MM.1S (cell line): Measurements from ENCODE around the gene DACH1.

Experiments used
- DNase-seq: peaks from one replicate; pipeline ENCODE4 v3.0.0-alpha.2; 2015
- H2AFZ ChIP-seq: fragments of 300-600 bp; sonication (generic); 2 replicates; pipeline ENCODE4 v1.6.0; 2016; ENCODE audit warnings: antibody characterized with exemption, low read length
- H3F3A ChIP-seq: fragments of 300-600 bp; sonication (generic); 2 replicates; pipeline ENCODE4 v1.6.1; 2016; ENCODE audit warnings: mild to moderate bottlenecking, antibody characterized with exemption, low read length, moderate library complexity, mixed read lengths; ENCODE audit not compliant: insufficient read depth
- H3K27ac ChIP-seq: fragments of 300-600 bp; sonication (generic); 2 replicates; pipeline ENCODE4 v1.5.1; 2016; ENCODE audit warnings: mild to moderate bottlenecking, low read length
- H3K27me3 ChIP-seq: fragments of 300-600 bp; sonication (generic); replicated peaks from 2 replicates; pipeline ENCODE4 v1.6.0; 2016; ENCODE audit warnings: low read length; ENCODE audit not compliant: insufficient read depth
- H3K36me3 ChIP-seq: fragments of 300-600 bp; sonication (generic); replicated peaks from 2 replicates; pipeline ENCODE4 v1.6.1; 2016; ENCODE audit warnings: mild to moderate bottlenecking, low read length, mixed read lengths; ENCODE audit not compliant: insufficient read depth
- H3K4me1 ChIP-seq: fragments of 300-600 bp; sonication (generic); 2 replicates; pipeline ENCODE4 v1.6.1; 2016; ENCODE audit warnings: low read length, mixed read lengths
- H3K4me2 ChIP-seq: fragments of 300-600 bp; sonication (generic); 2 replicates; pipeline ENCODE4 v1.6.0; 2016; ENCODE audit warnings: low read depth, low read length
- H3K4me3 ChIP-seq: fragments of 300-600 bp; sonication (generic); 2 replicates; pipeline ENCODE4 v1.5.1; 2016; ENCODE audit warnings: low read length, mixed read lengths
- H3K79me2 ChIP-seq: fragments of 300-600 bp; sonication (generic); 2 replicates; pipeline ENCODE4 v1.6.1; 2016; ENCODE audit warnings: mixed run types, low read length, mixed read lengths
- H3K9ac ChIP-seq: fragments of 300-600 bp; sonication (generic); 2 replicates; pipeline ENCODE4 v1.6.1; 2016; ENCODE audit warnings: low read length, mixed read lengths
- H3K9me2 ChIP-seq: fragments of 300-600 bp; sonication (generic); replicated peaks from 2 replicates; pipeline ENCODE4 v1.6.1; 2016; ENCODE audit warnings: mild to moderate bottlenecking, low read length, mixed read lengths; ENCODE audit not compliant: insufficient read depth
- H3K9me3 ChIP-seq: fragments of 300-600 bp; sonication (generic); replicated peaks from 2 replicates; pipeline ENCODE4 v1.6.1; 2016; ENCODE audit warnings: mild to moderate bottlenecking, low read length, mixed read lengths; ENCODE audit not compliant: insufficient read depth
- H4K20me1 ChIP-seq: fragments of 300-600 bp; sonication (generic); 2 replicates; pipeline ENCODE4 v1.6.1; 2016; ENCODE audit warnings: mild to moderate bottlenecking, low read length, moderate library complexity, mixed read lengths; ENCODE audit not compliant: insufficient read depth
- EZH2 ChIP-seq: fragments of 300-600 bp; sonication (generic); optimal IDR thresholded peaks from 2 replicates; pipeline ENCODE3; 2017; ENCODE audit warnings: low read depth, mild to moderate bottlenecking, antibody characterized with exemption, low read length, mixed read lengths
- EZH2phosphoT487 ChIP-seq: fragments of 300-600 bp; sonication (generic); IDR thresholded peaks from 2 replicates; pipeline ENCODE4 v1.6.1; 2018; ENCODE audit warnings: antibody characterized with exemption, low read length
- TF ChIP-seq, protein P1 (sequence below): fragments of 300-600 bp; sonication (generic); IDR thresholded peaks from 2 replicates; pipeline ENCODE4 v1.5.1; 2016; ENCODE audit warnings: antibody characterized with exemption, low read length, mixed read lengths

The DACH1 gene

DNA sequence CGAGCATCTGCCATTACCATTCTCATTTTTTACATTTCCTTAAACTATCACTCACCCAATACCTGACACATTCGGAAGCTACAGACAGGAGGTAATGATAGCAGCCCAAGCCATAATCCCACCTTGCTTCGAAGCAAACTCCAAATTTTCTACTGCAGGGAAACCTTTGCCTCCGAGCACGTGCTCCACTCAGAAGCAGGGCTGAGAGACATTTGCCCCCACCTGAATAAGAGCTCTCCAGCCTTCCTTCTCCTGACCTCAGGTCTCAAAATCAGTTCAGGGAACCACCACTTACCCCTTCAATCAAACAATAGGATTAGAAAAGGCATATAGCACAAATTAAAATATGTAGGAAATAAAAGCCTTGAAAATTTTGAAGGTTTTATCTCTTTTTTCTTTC, 2.3 kb upstream of the DACH1 start:
- Histone ChIP-seq H3K4me2 (no peak overlapping the region), H3K79me2 (no peaks in the 10 kb centered on the region), H3K9me2 (no peaks in the 10 kb centered on the region), H3K9me3 (no peaks in the 10 kb centered on the region), H2AFZ (no peak overlapping the region), H3K4me3 (no peak overlapping the region), H3K36me3 (no peaks in the 10 kb centered on the region), H3K27me3 (no peaks in the 10 kb centered on the region), H4K20me1 (no peaks in the 10 kb centered on the region), H3F3A (no peaks in the 10 kb centered on the region), H3K4me1 (no peaks in the 10 kb centered on the region), H3K9ac (no peak overlapping the region), H3K27ac (no peak overlapping the region)
- TF ChIP-seq, protein P1, sequence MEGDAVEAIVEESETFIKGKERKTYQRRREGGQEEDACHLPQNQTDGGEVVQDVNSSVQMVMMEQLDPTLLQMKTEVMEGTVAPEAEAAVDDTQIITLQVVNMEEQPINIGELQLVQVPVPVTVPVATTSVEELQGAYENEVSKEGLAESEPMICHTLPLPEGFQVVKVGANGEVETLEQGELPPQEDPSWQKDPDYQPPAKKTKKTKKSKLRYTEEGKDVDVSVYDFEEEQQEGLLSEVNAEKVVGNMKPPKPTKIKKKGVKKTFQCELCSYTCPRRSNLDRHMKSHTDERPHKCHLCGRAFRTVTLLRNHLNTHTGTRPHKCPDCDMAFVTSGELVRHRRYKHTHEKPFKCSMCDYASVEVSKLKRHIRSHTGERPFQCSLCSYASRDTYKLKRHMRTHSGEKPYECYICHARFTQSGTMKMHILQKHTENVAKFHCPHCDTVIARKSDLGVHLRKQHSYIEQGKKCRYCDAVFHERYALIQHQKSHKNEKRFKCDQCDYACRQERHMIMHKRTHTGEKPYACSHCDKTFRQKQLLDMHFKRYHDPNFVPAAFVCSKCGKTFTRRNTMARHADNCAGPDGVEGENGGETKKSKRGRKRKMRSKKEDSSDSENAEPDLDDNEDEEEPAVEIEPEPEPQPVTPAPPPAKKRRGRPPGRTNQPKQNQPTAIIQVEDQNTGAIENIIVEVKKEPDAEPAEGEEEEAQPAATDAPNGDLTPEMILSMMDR: no peak
- no peak for DNase-seq

DNA sequence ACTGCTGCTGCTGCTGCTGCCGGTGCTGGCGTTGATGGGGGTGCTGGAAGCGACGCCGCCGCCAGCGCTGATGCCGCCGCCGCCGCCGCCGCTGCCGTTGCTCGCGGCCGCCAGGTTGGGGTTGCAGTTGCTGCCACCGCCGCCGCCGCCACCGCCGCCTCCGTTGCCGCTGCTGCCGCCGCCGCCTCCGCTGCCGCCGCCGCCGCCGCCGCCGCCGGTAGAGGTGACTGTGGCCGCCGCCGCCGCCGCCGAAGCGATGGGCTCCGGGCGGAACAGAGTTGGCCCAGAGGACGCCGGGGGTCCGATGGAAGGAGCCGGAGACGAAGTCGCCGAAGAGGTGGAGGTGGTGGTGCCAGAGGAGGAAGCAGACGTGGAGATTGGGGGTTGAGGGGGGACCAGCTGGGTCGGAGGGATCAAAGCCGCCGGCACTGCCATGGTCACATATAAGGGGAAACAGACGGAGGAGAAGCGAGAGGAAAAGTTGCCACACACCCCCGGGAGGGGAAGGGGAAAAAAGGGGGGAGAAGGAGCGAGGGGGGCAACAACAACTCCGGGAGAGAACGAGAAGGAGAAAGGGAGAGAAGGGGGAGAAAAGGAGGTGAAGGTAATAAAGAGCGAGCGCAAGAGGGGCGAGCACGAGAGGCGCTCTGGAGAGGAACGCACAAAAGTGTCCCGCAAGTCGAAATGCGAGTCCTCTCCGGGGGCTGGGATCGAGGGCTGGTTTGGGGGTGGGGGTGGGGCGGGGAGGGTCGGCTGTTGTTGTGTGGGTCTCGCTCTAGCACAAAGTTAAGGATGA, 471 bp downstream of the DACH1 start:
- no peaks in the 10 kb centered on the region for H3K9me2 ChIP-seq
- DNase-seq: peak; percentile 32
- no peak overlapping the region for H3K27ac ChIP-seq
- no peaks in the 10 kb centered on the region for H3K79me2 ChIP-seq
- H3K4me2 ChIP-seq: peak overlapping the region; percentile 68; the same call in 1 of the 2 replicates
- no peaks in the 10 kb centered on the region for H3F3A ChIP-seq
- no peaks in the 10 kb centered on the region for H4K20me1 ChIP-seq
- H3K4me1 ChIP-seq: no peaks in the 10 kb centered on the region
- H3K9ac ChIP-seq: peak overlapping the region; percentile 31; the same call in 1 of the 2 replicates
- no peaks in the 10 kb centered on the region for H3K36me3 ChIP-seq
- H3K4me3 ChIP-seq: peak overlapping the region; percentile 75
- H3K9me3 ChIP-seq: no peaks in the 10 kb centered on the region
- peak overlapping the region; percentile 72; the same call in 1 of the 2 replicates for H2AFZ ChIP-seq
- no peaks in the 10 kb centered on the region for H3K27me3 ChIP-seq
- TF ChIP-seq, protein P1: no peak
- TF ChIP-seq EZH2phosphoT487 (no peak), EZH2 (no peak)

DNA sequence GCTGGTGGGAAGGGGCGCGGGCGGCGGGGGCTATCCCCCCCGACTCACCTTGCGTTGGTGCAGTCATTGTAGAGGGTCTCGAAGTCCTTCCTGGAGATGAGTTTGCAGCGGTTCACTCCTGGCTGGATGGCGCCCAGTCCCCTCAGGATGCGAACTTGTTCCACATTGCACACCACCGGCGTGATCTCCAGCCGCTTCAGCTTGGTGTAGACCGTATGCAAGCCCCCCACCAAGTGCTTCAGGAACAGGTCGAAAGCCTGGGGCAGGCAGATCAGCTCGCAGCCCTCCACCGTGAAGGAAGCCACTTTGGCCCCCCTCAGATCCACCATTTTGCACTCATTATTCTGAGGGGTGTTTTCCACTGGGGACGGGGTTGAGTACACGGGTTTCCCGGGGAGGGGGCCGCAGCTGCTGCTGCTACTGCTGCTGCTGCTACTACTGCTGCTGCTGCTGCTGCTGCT, 1.1 kb downstream of the DACH1 start:
- no peak for TF ChIP-seq EZH2phosphoT487
- no peak for TF ChIP-seq EZH2
- TF ChIP-seq, protein P1: no peak
- DNase-seq: no peak
- Histone ChIP-seq H3K4me2 (peak overlapping the region; percentile 47; the same call in 1 of the 2 replicates), H3K27ac (no peak overlapping the region), H4K20me1 (no peaks in the 10 kb centered on the region), H3F3A (no peaks in the 10 kb centered on the region), H3K36me3 (no peaks in the 10 kb centered on the region), H3K4me3 (peak overlapping the region; percentile 43), H3K4me1 (no peaks in the 10 kb centered on the region), H3K9me3 (no peaks in the 10 kb centered on the region), H3K9me2 (no peaks in the 10 kb centered on the region), H3K9ac (no peak overlapping the region), H2AFZ (0 out of 2 replicates have a peak overlapping the region, but pooled peaks have one; percentile 51), H3K27me3 (no peaks in the 10 kb centered on the region), H3K79me2 (no peaks in the 10 kb centered on the region)
